Adrenal gland (tissue), 12 donors: ENCODE measurements around the gene DNASE1L3. TPM values are rescaled to one million over a fixed set of nuclear protein-coding genes. Genes with fewer than 3 reads are reported as not detected.

Source experiments
- DNase-seq, 7 donors: peaks; one replicate each; pipeline ENCODE4 v3.0.0-alpha.2; 2019 to 2020
- H3K27ac ChIP-seq, 5 donors: fragments of 200-600 bp; sonication (generic) in 4 of 5; 1 replicate in 3 of 5; 2 replicates in 2 of 5; pipeline versions ENCODE4 v1.5.1 to v1.8.0; 2016 to 2020; ENCODE audit warnings: mild to moderate bottlenecking in 1 of 5
- H3K27me3 ChIP-seq: fragments of 200-600 bp; 2 replicates; pipeline ENCODE4 v1.8.0; 2021
- H3K36me3 ChIP-seq, 2 donors: fragments of 200-600 bp; replicated peaks in 1 of 2; 1 replicate in 1 of 2; 2 replicates in 1 of 2; pipeline versions ENCODE4 v1.5.1 to v1.8.0; 2018 to 2022
- H3K4me1 ChIP-seq, 2 donors: fragments of 200-600 bp; replicated peaks in 1 of 2; 1 replicate in 1 of 2; 2 replicates in 1 of 2; pipeline versions ENCODE4 v1.5.1 to v1.8.0; 2018 to 2021
- H3K4me3 ChIP-seq, 4 donors: fragments of 200-600 bp; sonication (generic) in 3 of 4; one replicate each; pipeline ENCODE4 v1.5.1; 2016 to 2018
- H3K9me3 ChIP-seq, 3 donors: fragments of 200-600 bp; sonication (generic) in 1 of 3; replicated peaks in 1 of 3; 1 replicate in 2 of 3; 2 replicates in 1 of 3; pipeline versions ENCODE4 v1.5.1 to v1.8.0; 2016 to 2021
- CTCF ChIP-seq, 6 experiments: fragments of 450-650 bp in 4 of 6; fragments of 200-600 bp in 2 of 6; sonication (generic) in 1 of 6; IDR thresholded peaks; 1 replicate in 5 of 6; 2 replicates in 1 of 6; pipeline versions ENCODE4 v1.5.1 to v1.8.0; 2016 to 2021; ENCODE audit warnings: antibody characterized with exemption in 6 of 6, mild to moderate bottlenecking in 2 of 6, moderate library complexity in 1 of 6
- POLR2A ChIP-seq, 2 donors: fragments of 450-650 bp; IDR thresholded peaks; one replicate each; pipeline ENCODE4 v1.6.1; 2017; ENCODE audit warnings: antibody characterized with exemption in 2 of 2, mild to moderate bottlenecking in 2 of 2, moderate library complexity in 1 of 2
- WGBS, 4 donors: extraction: QIAGEN DNeasy Blood & Tissue Kit in 2 of 4; methylation state at CpG; one replicate each; pipeline versions ENCODE4 v1.1.5 to v1.1.7; 2013 to 2017; 5-methylcytosine and 5-hydroxymethylcytosine counted together
- intact Hi-C, 2 donors: fragments of 100-400 bp; cut with DNase I; formaldehyde crosslinking; loops; one replicate each; pipeline versions ENCODE4 v1.14.1 to v1.15.0; 2022 to 2023
- polyA plus RNA-seq, 3 donors: library from polyadenylated mRNA; stranded (reverse); fragments of 200-250 nt in 2 of 3; fragments of 350-450 nt in 1 of 3; fragmentation: Illumina TruSeq in 1 of 3; extraction: RNeasy Lipid Tissue Mini Kit (QIAGEN cat#74804) in 1 of 3; gene quantifications; one replicate each; pipeline ENCODE4 v1.2.3, GENCODE V29; 2013 to 2014
- total RNA-seq, 9 donors: library from RNA; depleted of rRNA in 4 of 9; stranded (reverse); fragments of >200 nt in 4 of 9; fragments of 120-200 nt in 1 of 9; fragmentation: NEBNext Ultra II Directional in 1 of 9; extraction: Animal tissue kit (Norgen Biotek cat#: 25700) in 1 of 9; gene quantifications; one replicate each; pipeline versions ENCODE4 v1.1.0 to v1.2.4, GENCODE V29; 2013 to 2023
- donor health status: healthy with polysubstance abuse.
- donor health status: Bipolar disorder and iron deficiency.
- donor health status: DM: yes; HTN: yes; CAD: no.
- donor health status: DM: no; HTN: no; CAD: no.
- donor health status: DM: no; HTN: no; CAD: no.
- donor health status: DM: yes; HTN: yes; CAD: no.

DNASE1L3 gene
- total and polyA plus RNA-seq, 12 donors, result 23.8 to 83.9 (median 55.3) TPM

GRCh38 chr3:58179235-58180098 lies 31.3 kb downstream of the DNASE1L3 start:
- no peak for DNase-seq
- WGBS, 4 donors, result 88 to 94% (median 93%) methylated on average over 5 to 13 of the region's 13 CpGs
- no peaks in the 10 kb centered on the region for H3K27me3 ChIP-seq
- TF ChIP-seq POLR2A (IDR thresholded peaks at IDR 0.05), result no peak
- no peak for TF ChIP-seq CTCF (IDR thresholded peaks at IDR 0.05)
- no peak overlapping the region for H3K27ac ChIP-seq
- no peaks in the 10 kb centered on the region for H3K36me3 ChIP-seq
- peaks cover 12 to 26% of the 10 kb centered on the region in 2 donors for H3K4me1 ChIP-seq
- no peak overlapping the region for H3K4me3 ChIP-seq
- H3K9me3 ChIP-seq, result no peaks in the 10 kb centered on the region
- intact Hi-C loops, result loop anchor here (10.0 kb wide), 2 partner anchors 175 to 235 kb away; partner anchors contain the start of gene FLNB (in 1 of the 2)

GRCh38 chr3:58178528-58179234 lies 32.1 kb downstream of the DNASE1L3 start:
- DNase-seq, result no peak
- Histone ChIP-seq H3K27ac (no peak overlapping the region), H3K9me3 (no peaks in the 10 kb centered on the region), H3K4me3 (no peak overlapping the region), H3K4me1 (peaks cover 12 to 28% of the 10 kb centered on the region in 2 donors), H3K27me3 (no peaks in the 10 kb centered on the region), H3K36me3 (no peaks in the 10 kb centered on the region)
- TF ChIP-seq CTCF (IDR thresholded peaks at IDR 0.05), result no peak
- no peak for TF ChIP-seq POLR2A (IDR thresholded peaks at IDR 0.05)
- WGBS, 4 donors, result 74 to 76% (median 75%) methylated on average over 14 to 17 of the region's 17 CpGs
- intact Hi-C loops, result loop anchor here in 1 of 2 donors (10.0 kb wide), 1 partner anchor 174 kb away; the partner anchor contains the start of gene FLNB

- H3K4me1 ChIP-seq, result peaks cover 12 to 28% of the 10 kb centered on the region in 2 donors
- 11 to 17% (median 11%) methylated on average over 21 to 46 of the region's 46 CpGs for WGBS, 4 donors
- H3K27me3 ChIP-seq, result no peaks in the 10 kb centered on the region
- no peaks in the 10 kb centered on the region for H3K36me3 ChIP-seq
- H3K27ac ChIP-seq, result no peak overlapping the region
- no peaks in the 10 kb centered on the region for H3K9me3 ChIP-seq
- intact Hi-C loops, result loop anchor here in 1 of 2 donors (10.0 kb wide), 1 partner anchor 173 kb away; the partner anchor contains the start of gene FLNB
- DNase-seq, result peak; percentile 87 to 94 (median 92)
- TF ChIP-seq CTCF (IDR thresholded peaks at IDR 0.05), result peak; percentile 81 to 95 (median 92)
- TF ChIP-seq POLR2A (IDR thresholded peaks at IDR 0.05), result no peak
- H3K4me3 ChIP-seq, result peak overlapping the region in 2 of 4 donors; percentile 11 to 57
These were observed 32.8 kb downstream of the DNASE1L3 start for GRCh38 chr3:58177747-58178527.
